Stimulated activated CD8-positive, alpha-beta memory T cell treated with anti-CD3 and anti-CD28 coated beads, Interleukin-2, amount 100 ng/mL, for 1 hour (primary cell): ENCODE measurements around the gene PRPS1.
A peak's percentile ranks its signal among the peaks of the same experiment; 100 is the strongest.
"Not testable (repeated sequence)": the region's sequence is repeated elsewhere in the genome, so short reads cannot be mapped to it uniquely, and the experiment has no call there.

ENCODE experiments used
- DNase-seq, 2 donors: peaks; one replicate each; pipeline ENCODE4 v3.0.0-alpha.2; 2020; ENCODE audit warnings: low read depth in 2 of 2

Gene PRPS1

DNA sequence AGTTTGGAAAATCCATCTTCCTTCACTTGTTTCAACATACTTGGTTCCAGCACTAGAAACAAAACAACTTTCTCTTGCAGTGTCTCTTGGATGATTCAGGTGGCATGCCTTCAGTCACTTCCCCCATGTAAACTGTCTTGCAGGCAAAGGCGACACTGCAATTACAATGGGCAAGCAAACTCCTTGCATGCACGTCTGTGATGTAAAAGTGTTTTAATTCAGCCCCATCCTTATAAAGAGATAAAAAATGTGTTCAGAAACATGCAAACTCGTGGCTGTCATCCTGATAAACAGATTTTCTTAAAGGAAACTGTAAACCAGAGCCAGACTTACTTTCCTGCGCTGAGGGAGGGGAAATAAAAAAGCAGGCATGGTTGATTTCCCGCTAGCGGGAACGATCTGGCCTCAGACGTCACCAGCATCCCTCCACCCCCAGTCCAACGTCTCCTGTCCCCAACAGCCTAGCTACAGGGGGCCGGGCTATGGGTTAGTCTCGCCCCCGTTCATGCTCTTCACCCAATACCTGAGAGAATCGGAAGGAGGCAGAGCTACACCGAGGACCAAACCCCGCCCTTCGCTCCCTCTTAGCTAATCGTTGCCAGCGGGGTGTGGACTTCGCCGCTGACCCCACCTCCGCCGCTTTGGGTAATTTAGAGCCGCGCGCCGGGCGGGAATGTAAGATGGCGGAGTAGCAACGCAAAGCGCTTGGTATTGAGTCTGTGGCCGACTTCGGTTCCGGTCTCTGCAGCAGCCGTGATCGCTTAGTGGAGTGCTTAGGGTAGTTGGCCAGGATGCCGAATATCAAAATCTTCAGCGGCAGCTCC is at the start of gene PRPS1:
TSS of gene PRPS1 (plus strand) at position 673 of the 824 bp plus-strand sequence. CDS start at position 792, 119 bp downstream.
- peak; percentile 60 to 75 for DNase-seq

DNA sequence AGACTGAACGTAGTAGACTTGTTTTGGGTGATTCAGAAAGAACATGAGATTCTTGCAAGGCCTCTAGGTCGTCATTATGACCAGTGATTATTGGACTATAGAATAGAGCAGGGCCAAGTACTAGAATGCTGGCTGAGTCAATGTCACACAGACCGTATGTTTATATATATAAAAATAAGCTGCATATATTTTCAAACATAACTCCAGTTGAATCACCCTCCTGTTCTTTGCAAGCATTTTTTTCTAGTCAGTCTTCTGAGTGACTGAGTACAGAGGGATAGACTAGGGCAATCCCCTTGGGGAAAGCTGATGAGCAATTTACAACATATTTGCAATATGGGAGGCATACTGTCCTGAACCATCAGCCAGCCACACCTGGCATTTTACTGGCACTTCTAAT is 48.4 kb upstream of the PRPS1 start:
- no peak for DNase-seq

DNA sequence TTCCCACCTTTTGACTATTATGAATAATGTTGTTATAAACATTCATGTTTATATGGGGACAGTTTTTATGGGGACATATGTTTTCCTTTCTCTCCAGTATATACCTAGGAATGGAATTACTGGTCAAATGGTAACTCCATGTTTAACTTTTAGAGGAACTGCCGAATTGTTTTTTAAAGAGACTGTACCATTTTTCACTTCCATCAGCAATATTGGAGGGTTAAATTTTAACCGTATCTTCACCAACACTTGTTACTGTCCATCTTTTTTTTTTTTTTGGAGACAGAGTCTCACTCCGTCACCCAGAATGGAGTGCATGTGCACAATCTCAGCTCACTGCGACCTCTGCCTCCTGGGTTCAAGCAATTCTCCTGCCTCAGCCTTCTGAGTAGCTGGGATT is 46.4 kb upstream of the PRPS1 start:
- DNase-seq: no peak

DNA sequence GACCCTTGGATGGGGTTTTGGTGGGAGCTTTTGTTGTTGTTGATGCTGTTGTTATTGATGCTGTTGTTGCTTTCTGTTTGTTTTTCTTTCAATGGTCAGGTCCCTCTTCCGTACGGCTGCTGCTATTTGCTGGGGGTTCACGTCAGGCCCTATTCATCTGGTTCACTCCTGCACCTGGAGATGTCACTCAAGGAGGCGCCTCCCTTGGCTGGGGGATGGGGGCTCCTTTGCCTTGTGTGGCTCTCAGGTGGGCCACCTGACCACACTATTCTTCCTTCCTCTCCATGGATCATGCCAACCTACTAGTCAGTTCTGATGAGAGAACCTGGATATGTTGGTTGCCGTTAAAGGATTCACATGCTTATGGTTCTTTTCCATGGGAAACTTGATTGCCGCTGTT is 39.1 kb upstream of the PRPS1 start:
- DNase-seq: no peak

DNA sequence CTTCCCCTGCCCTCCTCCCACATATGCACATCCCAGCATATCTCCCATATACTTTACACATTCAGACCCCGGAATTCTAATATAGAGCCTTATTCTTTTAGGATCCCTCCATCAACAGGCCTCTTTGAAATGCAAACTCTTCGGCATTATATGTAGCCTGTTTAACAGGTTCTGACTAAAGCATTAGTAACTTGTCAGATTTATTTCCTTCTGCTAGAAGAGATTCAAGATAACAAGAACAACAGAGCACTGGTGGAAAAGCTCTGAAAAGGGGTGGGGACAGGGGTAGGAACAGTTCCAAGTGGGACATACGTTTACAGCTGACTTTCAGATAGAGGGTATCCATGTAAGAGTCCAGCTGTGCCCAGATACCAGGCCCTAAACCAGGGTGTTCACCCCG is 31.7 kb upstream of the PRPS1 start:
- no peak for DNase-seq

DNA sequence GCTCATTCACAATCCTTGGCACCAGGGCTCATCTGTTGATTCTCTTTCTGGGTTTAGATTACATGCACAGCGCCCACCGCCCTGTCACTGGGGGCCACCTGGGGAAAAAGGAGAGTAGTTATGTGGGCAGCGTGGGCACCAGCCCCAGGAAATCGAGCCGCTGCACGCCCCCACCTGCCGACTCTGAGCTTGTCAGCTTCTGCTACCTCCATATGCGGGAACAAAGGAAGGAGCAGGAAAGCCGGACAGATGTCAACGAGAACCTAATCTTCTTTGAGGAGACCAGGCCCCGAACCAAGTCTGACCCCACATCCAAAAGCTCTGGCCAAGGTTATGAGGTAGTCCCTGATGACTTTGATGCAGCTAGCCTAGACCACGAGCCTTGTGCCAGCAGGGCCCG is 31.0 kb upstream of the PRPS1 start:
- DNase-seq: no peak

DNA sequence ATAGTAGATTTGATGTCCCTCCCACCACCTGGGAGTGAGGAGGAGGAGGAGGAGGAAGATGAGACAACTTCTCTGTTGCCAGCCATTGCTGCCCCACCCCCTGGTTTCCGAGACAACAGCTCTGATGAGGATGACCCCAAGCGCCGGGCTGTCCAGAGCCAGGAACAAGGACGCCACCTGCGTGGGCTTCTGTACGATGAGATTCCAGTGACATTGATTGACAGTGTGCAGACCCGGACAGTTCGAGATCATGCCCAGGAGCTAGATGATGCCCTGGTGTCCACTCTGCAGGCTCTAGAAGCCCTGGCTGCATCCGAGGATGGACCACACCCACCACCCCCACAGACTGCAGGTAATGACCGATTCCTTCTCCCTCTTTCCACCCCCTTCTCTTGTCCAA is 30.5 kb upstream of the PRPS1 start:
- DNase-seq: no peak

DNA sequence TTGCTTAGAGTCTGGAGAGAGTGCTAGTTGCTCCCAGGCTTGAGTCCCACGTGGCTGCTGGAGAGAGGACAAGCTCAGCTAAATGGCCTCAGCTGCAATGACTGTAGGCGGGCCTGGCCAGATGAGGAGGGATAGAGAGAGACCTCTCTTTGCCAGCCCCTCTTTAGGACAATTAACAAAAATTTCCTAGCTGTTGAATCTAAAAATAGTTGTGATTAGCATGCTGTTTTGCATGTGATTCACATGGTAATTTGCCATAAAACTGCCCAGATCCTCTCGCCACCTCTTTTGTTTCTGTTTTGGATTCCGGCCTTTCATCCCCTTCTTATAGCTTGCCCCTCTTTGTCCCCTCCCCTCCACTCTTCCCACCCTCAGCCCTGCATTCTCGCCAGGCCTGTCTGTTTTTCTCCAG is 28.9 kb upstream of the PRPS1 start:
- DNase-seq: no peak

DNA sequence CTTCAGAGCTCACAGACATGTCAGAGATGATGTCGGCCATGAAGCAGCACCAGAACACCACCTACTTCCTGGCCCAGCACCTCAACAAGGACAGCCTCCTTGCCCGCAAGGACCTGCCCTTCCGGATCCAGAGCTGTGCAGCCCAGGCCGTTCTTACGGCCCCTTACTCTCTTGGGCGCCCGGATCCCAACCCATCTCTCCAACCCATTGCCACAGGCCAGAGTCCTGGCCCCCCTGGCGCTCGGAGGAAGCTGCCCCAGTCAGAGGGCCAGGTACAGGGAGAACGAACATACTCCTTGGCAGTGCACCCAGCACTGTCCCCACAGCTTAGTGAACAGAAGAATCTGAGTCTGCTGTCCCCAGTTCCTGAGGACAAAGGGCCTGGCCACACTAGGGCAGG is 27.9 kb upstream of the PRPS1 start:
- DNase-seq: no peak

DNA sequence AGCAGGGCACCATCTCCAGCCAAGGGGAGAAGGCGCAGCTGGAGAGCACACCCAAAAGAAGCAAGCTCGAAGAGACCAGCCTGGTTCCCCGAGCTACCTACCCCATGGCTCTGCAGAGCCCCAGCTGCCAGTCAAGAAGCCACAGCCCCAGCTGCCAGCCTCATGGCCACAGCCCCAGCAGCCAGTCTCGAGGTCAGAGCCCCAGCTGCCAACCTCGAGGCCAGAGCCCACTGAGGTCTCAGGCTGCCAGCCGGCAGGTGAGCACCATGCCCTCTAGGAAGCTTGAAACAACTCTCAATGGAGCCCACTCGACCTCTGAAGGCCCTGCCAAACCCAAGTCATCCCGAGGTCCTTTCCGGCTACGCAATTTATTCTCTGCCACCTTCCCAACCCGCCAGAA is 27.0 kb upstream of the PRPS1 start:
- DNase-seq: no peak

DNA sequence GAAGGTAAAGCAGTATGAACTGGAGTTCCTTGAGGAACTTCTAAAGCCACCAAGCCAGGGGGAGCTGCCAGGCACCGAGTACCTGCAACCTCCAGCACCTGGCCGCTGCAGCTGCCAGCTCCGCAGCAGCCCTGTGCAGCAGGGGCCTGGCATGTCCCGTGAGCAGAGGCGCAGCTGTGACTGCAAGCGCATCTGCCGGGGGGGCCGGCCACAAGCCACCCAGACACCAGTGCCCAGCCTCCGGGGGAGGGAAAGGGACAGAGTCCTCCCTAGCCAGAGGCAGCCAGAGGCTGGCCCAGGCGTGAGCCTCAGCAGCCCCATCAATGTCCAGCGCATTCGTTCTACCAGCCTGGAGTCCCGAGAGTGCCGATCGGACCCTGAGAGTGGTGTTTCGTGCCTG is 26.6 kb upstream of the PRPS1 start:
- DNase-seq: no peak

DNA sequence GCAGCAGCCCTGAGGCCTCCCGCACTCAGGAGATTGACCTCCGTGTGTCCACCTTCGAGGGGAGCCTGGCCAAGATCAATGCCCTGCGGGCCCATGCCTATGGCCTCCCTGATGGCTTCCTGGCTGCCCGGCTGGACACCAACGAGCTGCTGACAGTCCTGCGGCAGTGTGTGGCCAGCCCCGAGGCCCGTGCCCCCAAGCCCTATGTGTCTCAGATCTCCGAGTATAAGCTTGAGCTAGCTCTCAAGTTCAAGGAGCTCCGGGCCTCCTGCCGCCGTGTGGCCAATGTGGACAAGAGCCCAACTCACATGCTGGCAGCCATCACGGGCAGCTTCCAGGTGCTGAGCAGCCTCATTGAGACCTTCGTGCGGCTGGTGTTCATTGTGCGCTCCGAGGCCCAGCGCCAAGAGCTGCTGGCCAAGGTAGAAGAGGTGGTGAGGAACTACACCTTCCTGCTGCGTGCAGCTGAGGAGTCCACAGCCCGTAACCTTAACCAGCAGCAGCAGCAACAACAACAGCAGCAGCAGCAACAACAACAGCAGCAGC is 25.5 kb upstream of the PRPS1 start:
- DNase-seq: no peak

DNA sequence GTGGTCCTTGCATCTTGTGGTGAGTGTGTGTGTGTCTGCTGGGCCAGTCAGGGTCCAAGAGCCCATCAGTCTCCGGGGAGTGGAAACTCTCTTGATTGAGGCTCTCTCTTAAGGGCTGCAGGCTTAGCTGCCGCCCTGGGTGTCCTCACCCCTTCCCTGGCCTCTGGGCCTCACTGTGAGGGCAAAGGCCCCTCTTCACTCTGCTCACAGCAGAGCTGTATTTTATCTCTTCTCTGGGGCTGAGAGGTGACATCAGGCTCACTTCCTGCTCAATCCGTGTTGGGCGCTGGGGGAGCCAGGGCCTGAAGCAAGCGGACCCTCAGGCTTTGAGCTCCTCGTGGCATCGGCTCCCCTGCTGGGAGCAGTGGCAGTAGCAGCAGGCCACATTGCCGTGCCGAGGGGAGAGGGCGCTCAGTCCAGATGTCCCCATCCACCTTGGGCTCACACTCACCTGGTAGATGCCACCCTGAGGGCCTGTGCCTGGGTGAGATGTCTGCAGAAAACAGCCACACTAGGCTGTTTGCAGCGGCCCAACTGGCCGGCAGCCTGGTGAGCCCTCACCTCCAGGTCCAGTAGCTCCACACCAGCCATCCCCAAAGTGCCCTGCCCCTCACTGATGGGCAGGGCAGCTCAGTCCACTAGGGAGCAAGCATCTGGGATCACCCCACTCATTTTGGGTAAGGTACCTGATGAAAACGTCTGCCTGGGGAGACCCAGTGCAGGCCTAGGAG is 24.7 kb upstream of the PRPS1 start:
- DNase-seq: no peak

DNA sequence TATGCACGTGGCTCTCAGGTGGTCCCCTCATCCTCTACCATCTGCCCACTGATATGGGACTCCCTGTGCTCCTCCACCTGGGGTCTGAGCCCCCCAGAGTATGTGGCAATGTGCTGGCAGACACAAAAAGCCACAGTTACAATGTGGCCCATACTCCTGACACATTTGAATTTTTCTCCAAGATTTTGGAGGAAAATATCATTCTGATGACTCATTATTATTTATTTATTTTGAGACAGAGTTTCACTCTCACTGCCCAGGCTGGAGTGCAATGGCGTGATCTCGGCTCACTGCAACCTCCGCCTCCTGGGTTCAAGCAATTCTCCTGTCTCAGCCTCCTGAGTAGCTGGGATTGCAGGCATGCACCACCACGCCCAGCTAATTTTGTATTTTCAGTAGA is 19.2 kb upstream of the PRPS1 start:
- not testable (repeated sequence) for DNase-seq

DNA sequence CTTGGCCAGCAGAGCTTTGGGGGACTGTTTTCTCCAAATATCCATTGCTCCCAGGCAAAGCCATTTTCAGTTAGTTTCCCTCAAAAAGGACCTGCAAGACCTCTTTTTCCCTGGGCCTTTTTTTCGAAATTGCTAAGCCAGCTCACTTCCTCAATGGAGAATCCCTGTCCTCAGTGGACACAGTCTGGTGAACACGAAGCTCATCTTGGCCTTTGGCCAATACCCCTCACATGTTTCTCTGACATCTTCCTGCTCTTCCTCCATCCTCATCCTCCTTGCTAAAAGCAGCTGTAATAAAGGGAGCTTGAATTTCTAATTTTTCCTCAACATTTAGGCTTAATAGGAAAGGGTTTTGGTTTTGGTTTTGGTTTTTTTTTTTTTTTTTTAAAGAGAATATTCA is 17.6 kb upstream of the PRPS1 start:
- no peak for DNase-seq

DNA sequence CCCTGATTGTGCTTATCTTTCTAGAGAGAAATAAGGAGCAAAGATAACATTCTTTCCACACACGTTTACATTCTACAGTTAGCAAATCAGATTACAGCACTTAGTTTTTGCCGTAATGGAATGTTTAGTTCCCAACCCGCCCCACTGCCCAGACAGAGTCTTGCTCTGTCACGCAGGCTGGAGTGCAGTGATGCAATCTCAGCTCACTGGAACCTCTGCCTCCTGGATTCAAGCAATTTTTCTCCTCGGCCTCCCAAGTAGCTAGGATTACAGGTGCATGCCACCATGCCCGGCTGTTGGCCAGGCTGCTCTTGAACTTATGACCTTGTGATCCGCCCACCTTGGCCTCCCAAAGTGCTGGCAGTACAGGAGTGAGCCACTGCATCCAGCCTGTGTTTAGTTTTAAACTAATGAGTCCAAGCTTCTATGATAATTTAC is 8.4 kb upstream of the PRPS1 start:
- DNase-seq: no peak

DNA sequence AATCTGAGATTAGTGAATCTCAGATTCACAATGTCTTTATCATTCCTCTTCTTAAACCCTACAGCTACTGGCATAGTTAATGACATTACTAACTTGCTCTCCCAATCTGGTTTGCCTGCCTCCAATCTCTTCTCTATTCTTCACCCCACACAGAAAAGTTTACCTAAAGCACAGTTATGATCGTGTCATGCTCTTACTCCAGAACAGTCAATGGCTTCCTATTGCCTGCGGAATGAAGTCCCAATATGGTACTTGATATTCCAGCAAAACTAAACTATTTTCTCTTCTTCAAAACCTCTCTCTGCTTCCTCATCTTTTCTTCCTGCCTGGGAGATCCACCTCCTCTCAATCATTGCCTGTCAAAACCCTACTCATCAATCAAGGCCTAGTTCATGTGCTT is 3.4 kb upstream of the PRPS1 start:
- DNase-seq: no peak

DNA sequence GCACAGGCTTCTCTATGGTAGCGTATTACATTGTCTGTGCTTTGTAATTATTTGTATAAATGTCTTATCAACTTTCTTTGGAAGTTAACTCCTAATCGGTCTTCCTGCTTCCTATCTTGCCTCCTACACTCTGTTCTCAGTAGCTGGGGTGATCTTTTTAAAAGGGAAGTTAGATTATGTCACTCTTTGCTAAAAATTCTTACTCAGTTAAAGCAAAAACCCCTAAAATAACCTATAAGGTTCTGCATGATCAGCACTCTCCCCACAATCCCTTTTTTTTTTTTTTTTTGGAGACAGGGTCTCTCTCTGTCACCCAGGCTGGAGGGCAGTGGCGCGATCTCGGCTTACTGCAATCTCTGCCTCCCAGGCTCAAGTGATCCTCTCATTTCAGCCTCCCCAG is 2.6 kb upstream of the PRPS1 start:
- DNase-seq: no peak

DNA sequence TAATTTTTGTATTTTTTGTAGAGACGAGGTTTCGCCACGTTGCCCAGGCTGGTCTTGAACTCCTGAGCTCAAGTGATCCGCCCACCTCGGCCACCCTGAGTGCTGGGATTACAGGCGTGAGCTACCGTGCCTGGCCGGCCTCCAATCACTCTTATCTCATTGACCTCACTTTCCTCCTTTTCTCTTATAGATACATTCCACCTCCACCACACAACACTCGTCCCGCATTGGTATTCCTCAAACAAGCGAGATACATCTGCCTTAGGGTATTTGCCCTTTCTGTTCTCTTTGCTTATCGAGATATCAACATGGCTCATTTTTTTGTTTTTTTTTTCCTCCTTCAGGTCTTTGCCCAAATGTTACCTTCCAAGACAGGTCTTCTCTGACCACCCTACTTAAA is 1.8 kb upstream of the PRPS1 start:
- no peak for DNase-seq

DNA sequence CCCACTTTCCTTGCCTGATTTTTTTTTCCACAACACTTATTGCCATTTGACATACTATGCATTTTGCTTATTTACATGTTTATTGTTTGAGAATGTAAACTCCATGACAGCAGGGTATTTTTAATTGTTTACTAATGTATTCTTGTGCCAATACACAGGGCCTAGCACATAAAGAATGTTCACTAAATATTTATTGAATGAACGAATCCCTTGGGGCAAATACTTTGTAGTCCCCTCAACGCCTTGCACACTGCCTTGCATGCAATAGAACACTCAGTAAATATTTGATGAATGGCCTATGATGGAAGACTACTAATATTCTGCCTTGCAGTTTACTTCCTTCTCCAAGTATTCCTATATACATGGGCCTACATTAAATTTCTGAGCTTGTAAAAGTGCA is 1.4 kb upstream of the PRPS1 start:
- no peak for DNase-seq

DNA sequence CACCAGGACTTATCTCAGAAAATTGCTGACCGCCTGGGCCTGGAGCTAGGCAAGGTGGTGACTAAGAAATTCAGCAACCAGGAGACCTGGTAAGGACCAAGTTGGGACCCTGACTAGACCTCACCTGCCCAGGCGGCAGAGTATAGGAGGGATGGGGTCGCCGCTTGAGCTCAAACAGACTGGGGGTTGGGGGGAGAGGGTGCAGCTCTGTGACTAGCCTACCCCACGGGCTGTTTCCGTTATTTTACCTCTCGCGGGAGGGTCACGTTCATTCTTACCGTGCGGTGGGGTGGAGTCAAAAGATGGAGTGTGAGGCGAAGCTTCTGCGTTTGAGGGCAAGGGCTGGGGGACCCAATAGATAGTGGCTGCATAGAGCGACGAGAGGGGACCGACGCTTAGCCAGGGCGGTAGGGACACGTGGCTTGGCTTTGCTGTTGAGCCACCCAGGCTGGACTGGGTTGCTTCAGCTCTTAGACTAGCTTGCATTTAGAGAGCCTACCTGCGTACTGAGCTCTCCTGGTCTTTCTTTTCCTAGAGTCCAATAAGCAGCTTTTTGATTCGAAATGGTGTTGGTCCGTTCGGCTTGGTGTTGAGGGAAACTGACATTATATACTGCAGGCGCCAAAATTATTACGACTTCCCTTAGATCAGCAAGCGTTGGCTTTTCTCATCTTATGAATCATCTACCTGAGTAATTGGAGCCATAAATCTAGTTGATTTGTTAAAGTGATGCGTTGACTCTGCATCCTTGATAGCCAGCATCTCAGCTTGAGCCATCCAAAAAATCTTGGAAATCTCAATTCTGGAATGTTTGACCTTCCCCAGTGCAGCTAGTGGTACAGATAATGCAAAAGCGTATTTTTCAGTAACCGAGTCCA is 591 bp downstream of the PRPS1 start:
- DNase-seq: peak in 1 of 2 donors; percentile 11

DNA sequence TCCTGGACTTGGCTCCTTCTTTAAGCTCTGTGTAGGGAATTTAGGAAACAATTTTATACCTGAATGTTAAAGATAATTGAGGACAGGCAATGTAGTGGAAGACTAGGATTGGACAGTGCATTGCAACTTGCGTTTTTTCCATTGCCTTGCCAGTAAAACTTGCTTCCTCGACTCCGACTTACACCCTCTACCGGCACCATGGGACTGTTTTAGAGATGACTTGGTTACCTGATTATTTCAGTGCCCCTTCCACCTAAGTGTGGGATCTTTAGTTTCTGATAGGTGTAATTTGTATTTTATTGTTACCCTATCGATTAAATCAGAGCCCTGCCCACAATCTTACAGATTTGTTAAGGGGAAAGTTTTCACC is 1.2 kb downstream of the PRPS1 start:
- no peak for DNase-seq
